C1 segment of cervical spinal cord (tissue), 14 donors: ENCODE measurements around the gene CCDC85A.
"Not testable (repeated sequence)": the region's sequence is repeated elsewhere in the genome, so short reads cannot be mapped to it uniquely, and the experiment has no call there.

Source experiments
- DNase-seq, 14 donors: peaks; one replicate each; lab custom pipeline; 2025; lab: John Stamatoyannopoulos, UW

The CCDC85A gene

GRCh38 chr2:56183643-56184499, at the start of gene CCDC85A:
Gene CCDC85A (plus strand): TSS chr2:56183990. CDS start chr2:56184625, 635 bp downstream.
- peak in 13 of 14 donors; percentile 41 to 88 (median 77) for DNase-seq

GRCh38 chr2:56134861-56135260, 48.9 kb upstream of the CCDC85A start:
- DNase-seq: no peak

GRCh38 chr2:56142497-56143061, 41.2 kb upstream of the CCDC85A start:
- not testable (repeated sequence) for DNase-seq

- DNase-seq: no peak
These were observed 35.9 kb upstream of the CCDC85A start for GRCh38 chr2:56147907-56148306.

- DNase-seq: no peak
These were observed 35.0 kb upstream of the CCDC85A start for GRCh38 chr2:56148825-56149224.

GRCh38 chr2:56151841-56152240, 31.9 kb upstream of the CCDC85A start:
- DNase-seq: no peak

- DNase-seq: no peak
These were observed 28.6 kb upstream of the CCDC85A start for GRCh38 chr2:56155188-56155587.

GRCh38 chr2:56159875-56160274, 23.9 kb upstream of the CCDC85A start:
- not testable (repeated sequence) for DNase-seq

GRCh38 chr2:56167616-56168562, 15.9 kb upstream of the CCDC85A start:
- DNase-seq: peak in 1 of 14 donors; percentile 5

GRCh38 chr2:56169521-56169920, 14.3 kb upstream of the CCDC85A start:
- no peak for DNase-seq

GRCh38 chr2:56170504-56170903, 13.3 kb upstream of the CCDC85A start:
- no peak for DNase-seq

- no peak for DNase-seq
These were observed 12.8 kb upstream of the CCDC85A start for GRCh38 chr2:56170988-56171387.

- DNase-seq: no peak
These were observed 8.0 kb upstream of the CCDC85A start for GRCh38 chr2:56175779-56176178.

- no peak for DNase-seq
These were observed 6.2 kb upstream of the CCDC85A start for GRCh38 chr2:56177420-56178220.

- no peak for DNase-seq
These were observed 3.9 kb upstream of the CCDC85A start for GRCh38 chr2:56179931-56180330.

- no peak for DNase-seq
These were observed 1.4 kb upstream of the CCDC85A start for GRCh38 chr2:56182420-56182819.

- peak in 3 of 14 donors; percentile 37 to 50 (median 41) for DNase-seq
These were observed 766 bp downstream of the CCDC85A start for GRCh38 chr2:56184500-56185011.

GRCh38 chr2:56185101-56185581, 1.4 kb downstream of the CCDC85A start:
- peak in 12 of 14 donors; percentile 15 to 77 (median 36) for DNase-seq

- peak in 6 of 14 donors; percentile 20 to 56 (median 40) for DNase-seq
These were observed 1.8 kb downstream of the CCDC85A start for GRCh38 chr2:56185582-56186046.

- DNase-seq: peak in 3 of 14 donors; percentile 7 to 43 (median 16)
These were observed 7.8 kb downstream of the CCDC85A start for GRCh38 chr2:56191617-56192016.
